ENCODE measurements around the gene CCDC85A. TPM values are rescaled to one million over a fixed set of nuclear protein-coding genes. Genes with fewer than 3 reads are reported as not detected.

CCDC85A gene
- total RNA-seq, 1 experiment from 2014 or later, result not detected

GRCh38 chr2:56416500-56417176 is 232.8 kb downstream of the CCDC85A start:
- DNase-seq (ENCODE audit: low spot score), result no peak
- in situ Hi-C loops (cut with HindIII; ENCODE audit: low sequenced_read_pairs), result no loop called here

Measured in G401 (cell line).